Right lobe of liver (tissue), 6 donors: ENCODE results near the gene TLE6. TPM values are rescaled to one million over a fixed set of nuclear protein-coding genes. Genes with fewer than 3 reads are reported as not detected.
A peak's percentile ranks its signal among the peaks of the same experiment; 100 is the strongest.
"Not testable (repeated sequence)": the region's sequence is repeated elsewhere in the genome, so short reads cannot be mapped to it uniquely, and the experiment has no call there.

Experiments
- ATAC-seq, 4 donors: fragments of 200-7000 bp; cut with Tn5 transposase; one replicate each; pipeline ENCODE4 v1.9.1; 2020; ENCODE audit warnings: mild to moderate bottlenecking in 4 of 4, moderate library complexity in 4 of 4
- DNase-seq, 3 donors: peaks; one replicate each; pipeline ENCODE4 v3.0.0-alpha.2; 2020
- H3K27ac ChIP-seq, 3 donors: fragments of 200-600 bp; one replicate each; pipeline ENCODE4 v1.8.0; 2022
- H3K27me3 ChIP-seq, 2 donors: fragments of 200-600 bp; one replicate each; pipeline ENCODE4 v1.8.0; 2022
- H3K36me3 ChIP-seq, 4 donors: fragments of 200-600 bp; sonication (generic) in 1 of 4; one replicate each; pipeline versions ENCODE4 v1.5.1 to v1.8.0; 2017 to 2022; ENCODE audit warnings: control low read depth in 1 of 4
- H3K4me1 ChIP-seq, 4 donors: fragments of 200-600 bp; sonication (generic) in 1 of 4; one replicate each; pipeline versions ENCODE4 v1.5.1 to v1.8.0; 2017 to 2022; ENCODE audit warnings: control low read depth in 1 of 4
- H3K4me3 ChIP-seq, 3 donors: fragments of 200-600 bp; one replicate each; pipeline ENCODE4 v1.8.0; 2022
- H3K9me3 ChIP-seq, 4 donors: fragments of 200-600 bp; sonication (generic) in 1 of 4; one replicate each; pipeline versions ENCODE4 v1.5.1 to v1.8.0; 2017 to 2022; ENCODE audit warnings: control low read depth in 1 of 4
- CTCF ChIP-seq, 4 donors: fragments of 200-600 bp in 3 of 4; fragments of 450-650 bp in 1 of 4; IDR thresholded peaks; one replicate each; pipeline versions ENCODE4 v1.5.1 to v1.8.0; 2016 to 2022; ENCODE audit warnings: antibody characterized with exemption in 4 of 4, mild to moderate bottlenecking in 2 of 4
- POLR2A ChIP-seq: fragments of 450-650 bp; IDR thresholded peaks from one replicate; pipeline ENCODE4 v1.6.1; 2017; ENCODE audit warnings: antibody characterized with exemption, mild to moderate bottlenecking
- WGBS: methylation state at CpG from one replicate; pipeline ENCODE4 v1.1.6; 2018; ENCODE audit warnings: low coverage, low lambda C conversion rate; ENCODE audit not compliant: insufficient coverage; ENCODE audit errors: missing lambda C conversion rate; 5-methylcytosine and 5-hydroxymethylcytosine counted together
- intact Hi-C, 2 donors: fragments of 100-400 bp; cut with DNase I; formaldehyde crosslinking; loops; one replicate each; pipeline versions ENCODE4 v1.11.2 to v1.14.1; 2022
- long read RNA-seq: library from polyadenylated mRNA; unstranded; transcript quantifications from one replicate; pipeline ENCODE4 v2.0.0, GENCODE V29; 2019
- total RNA-seq, 6 experiments: library from RNA; depleted of rRNA in 2 of 6; stranded (reverse); fragments of >200 nt in 2 of 6; fragmentation: NEBNext Ultra II Directional in 3 of 6; extraction: Animal tissue kit (Norgen Biotek cat#: 25700) in 3 of 6; gene quantifications; one replicate each; pipeline versions ENCODE4 v1.1.0 to v1.2.4, GENCODE V29; 2016 to 2023
- donor health status: DM: no; HTN: yes; CAD: no.
- donor health status: DM: no; HTN: no; CAD: no.
- donor health status: DM: no; HTN: no; CAD: no.
- donor health status: DM: no; HTN: yes; CAD: no.
- donor health status: DM: no; HTN: yes; CAD: no.

Gene TLE6
- 1 to 10 TPM; 2.3 to 8.9 (median 4.6) TPM for total RNA-seq
- long read RNA-seq, result 0 reads

- DNase-seq (peak; percentile 98), ATAC-seq (peak; percentile 88 to 95 (median 94))
- Histone ChIP-seq H3K9me3 (no peaks in the 10 kb centered on the region), H3K27ac (peak within 1 kb of the TSS in 2 of 3 donors; percentile 16 to 37), H3K4me1 (peaks cover 0 to 30% (median 12%) of the 10 kb centered on the region in 4 donors), H3K4me3 (peak within 1 kb of the TSS; percentile 31 to 50 (median 49)), H3K27me3 (no peaks in the 10 kb centered on the region), H3K36me3 (no peaks in the 10 kb centered on the region)
- 0% methylated on average over 23 of the region's 51 CpGs for WGBS
- TF ChIP-seq POLR2A (no peak), CTCF (IDR thresholded peaks at IDR 0.05) (no peak)
- intact Hi-C loops, result loop anchor here in 1 of 2 donors (10.0 kb wide), 1 partner anchor 58 kb away; no protein-coding TSS in a partner anchor
Measured at GRCh38 chr19:2977001-2977745, at the start of gene TLE6. Gene TLE6, plus strand, starts transcription at chr19:2977564. Its CDS starts 670 bp downstream, at chr19:2978234.

GRCh38 chr19:2933490-2933910 lies 43.9 kb upstream of the TLE6 start:
- H3K9me3 ChIP-seq, result peaks cover 0 to 29% (median 7%) of the 10 kb centered on the region in 4 donors
- ATAC-seq, result no peak

GRCh38 chr19:2935863-2936262 lies 41.5 kb upstream of the TLE6 start:
- H3K4me1 ChIP-seq, H3K4me3 ChIP-seq, H3K27ac ChIP-seq, DNase-seq, ATAC-seq, H3K27me3 ChIP-seq, intact Hi-C loops: not testable (repeated sequence)
- WGBS, result 100% methylated on average over 4 of the region's 4 CpGs
- peaks cover 0 to 29% (median 7%) of the 10 kb centered on the region in 4 donors for H3K9me3 ChIP-seq
- peaks cover 0 to 38% (median 21%) of the 10 kb centered on the region in 4 donors for H3K36me3 ChIP-seq

More at GRCh38 chr19:2933490-2933910, 43.9 kb upstream of the TLE6 start:
- WGBS, result 99% methylated on average over 14 of the region's 18 CpGs
- DNase-seq, result no peak
- no peak overlapping the region for H3K27ac ChIP-seq
- peaks cover 0 to 32% (median 21%) of the 10 kb centered on the region in 4 donors for H3K36me3 ChIP-seq
- no peak for TF ChIP-seq CTCF (IDR thresholded peaks at IDR 0.05)
- TF ChIP-seq POLR2A, result no peak
- H3K27me3 ChIP-seq, result no peaks in the 10 kb centered on the region
- H3K4me3 ChIP-seq, result no peak overlapping the region
- intact Hi-C loops, result no loop called here
- no peaks in the 10 kb centered on the region for H3K4me1 ChIP-seq

- 66% methylated on average over 11 of the region's 14 CpGs for WGBS
- no peaks in the 10 kb centered on the region for H3K9me3 ChIP-seq
- DNase-seq, result no peak
- TF ChIP-seq CTCF (IDR thresholded peaks at IDR 0.05), result no peak
- no peaks in the 10 kb centered on the region for H3K27me3 ChIP-seq
- no peak overlapping the region for H3K27ac ChIP-seq
- H3K36me3 ChIP-seq, result peaks cover 0 to 9% (median under 1%) of the 10 kb centered on the region in 4 donors
- intact Hi-C loops, result no loop called here
- no peak overlapping the region for H3K4me3 ChIP-seq
- ATAC-seq, result no peak
- H3K4me1 ChIP-seq, result peaks cover 0 to 11% (median 0%) of the 10 kb centered on the region in 4 donors
Measured at GRCh38 chr19:2942928-2943640, 34.3 kb upstream of the TLE6 start.

- DNase-seq (no peak), ATAC-seq (no peak)
- intact Hi-C loops, result no loop called here
- H3K4me3 ChIP-seq, result peak overlapping the region; percentile 61 to 76 (median 65)
- TF ChIP-seq CTCF (IDR thresholded peaks at IDR 0.05), result no peak
- TF ChIP-seq POLR2A, result no peak
- WGBS, result 4% methylated on average over 8 of the region's 23 CpGs
- H3K36me3 ChIP-seq, result peaks cover 0 to 2% (median 0%) of the 10 kb centered on the region in 4 donors
- no peaks in the 10 kb centered on the region for H3K27me3 ChIP-seq
- no peaks in the 10 kb centered on the region for H3K9me3 ChIP-seq
- H3K27ac ChIP-seq, result peak overlapping the region in 2 of 3 donors; percentile 56 to 81
- H3K4me1 ChIP-seq, result peaks cover 0 to 17% (median 4%) of the 10 kb centered on the region in 4 donors
Measured at GRCh38 chr19:2944403-2944774, 33.0 kb upstream of the TLE6 start.
